ENCODE measurements around the gene CXCL10. TPM values are rescaled to one million over a fixed set of nuclear protein-coding genes. Genes with fewer than 3 reads are reported as not detected.

The CXCL10 gene
- total RNA-seq, result not detected in 2 replicates

DNA sequence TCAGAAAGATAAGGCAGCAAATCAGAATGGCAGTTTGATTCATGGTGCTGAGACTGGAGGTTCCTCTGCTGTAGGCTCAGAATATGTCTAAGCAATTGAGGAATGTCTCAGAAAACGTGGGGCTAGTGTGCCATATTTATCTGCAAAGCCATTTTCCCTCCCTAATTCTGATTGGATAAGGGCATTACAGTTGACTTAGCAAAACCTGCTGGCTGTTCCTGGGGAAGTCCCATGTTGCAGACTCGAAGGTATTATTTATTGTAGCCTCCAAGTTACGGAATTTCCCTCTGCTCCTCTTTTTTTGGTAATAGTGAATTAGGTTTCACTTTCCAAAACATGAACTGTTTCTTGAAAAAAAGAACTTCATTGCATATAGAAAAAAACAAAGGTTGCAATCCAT is at the start of gene CXCL10:
Gene CXCL10, minus strand, starts transcription at position 109 of the 400 bp plus-strand sequence. Its CDS starts 66 bp downstream, at position 43.

DNA sequence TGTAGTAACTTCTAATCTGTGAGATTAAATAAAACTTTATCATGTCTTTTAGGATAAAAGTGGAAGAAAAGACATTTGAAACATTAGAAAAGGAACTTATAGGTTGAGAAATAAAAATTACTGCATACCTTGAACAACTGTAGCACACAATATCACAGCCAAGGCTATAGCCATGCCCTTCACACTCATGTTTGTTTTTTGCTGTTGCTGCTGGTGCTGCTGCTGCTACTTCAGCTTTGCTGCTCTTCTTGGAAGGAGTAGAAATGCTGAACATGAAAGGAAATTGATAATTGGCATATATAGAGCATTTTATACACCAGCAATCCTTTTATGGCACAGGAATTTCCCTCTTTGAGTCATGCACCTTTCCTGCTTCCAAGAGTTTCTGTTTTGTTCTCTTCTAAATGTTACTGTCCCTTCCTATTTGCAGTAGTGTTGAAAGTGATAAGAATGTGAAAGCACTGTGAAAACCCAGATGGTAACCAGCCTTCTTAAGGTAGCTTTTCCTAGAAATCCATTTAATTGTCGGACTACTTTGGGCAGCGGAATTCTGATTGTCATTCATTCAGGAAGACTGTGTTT is 12.6 kb upstream of the CXCL10 start, which contains the start of gene CXCL11:
Gene CXCL11, minus strand, starts transcription at position 272 of the 582 bp plus-strand sequence. Its CDS starts 83 bp downstream, at position 189.

DNA sequence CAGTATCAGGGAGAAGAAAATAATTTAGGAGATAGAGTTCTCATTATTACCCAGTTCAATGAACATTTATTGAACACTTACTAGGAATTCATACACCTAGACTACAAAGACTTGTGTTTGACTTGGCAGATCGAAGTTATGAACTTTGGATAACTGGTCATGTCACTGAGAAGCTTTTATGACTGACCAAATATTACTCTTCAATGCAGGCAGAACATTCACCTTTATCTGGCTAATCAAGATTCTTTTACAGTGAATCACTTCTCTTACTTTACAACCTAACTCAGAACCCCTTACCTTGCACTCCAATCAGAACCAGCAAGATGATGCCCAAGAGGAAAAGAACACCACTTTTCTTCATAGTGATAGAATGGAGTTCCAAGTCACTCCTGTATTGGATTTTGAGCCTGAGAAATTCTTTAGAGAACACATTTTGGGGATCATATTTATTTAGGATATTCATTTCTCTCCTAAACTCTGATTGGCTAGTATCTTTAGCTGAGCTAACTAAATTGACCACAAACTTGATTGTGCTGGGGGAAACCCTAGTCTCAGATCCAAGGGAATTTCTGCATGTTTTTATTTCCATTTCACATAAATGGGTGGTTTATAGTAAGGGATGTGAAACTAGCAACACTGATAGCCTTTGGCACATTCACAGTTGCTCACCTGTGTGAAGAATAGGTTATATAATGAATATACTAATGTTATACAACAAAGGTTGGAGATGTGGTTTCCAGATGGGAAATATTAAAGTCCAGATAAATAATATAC is 16.0 kb downstream of the CXCL10 start, which contains the start of gene CXCL9:
Gene CXCL9, minus strand, starts transcription at position 421 of the 774 bp plus-strand sequence. Its CDS starts 60 bp downstream, at position 361.

Other genes starting within 250 kb of the CXCL10 start
- gene PPEF2, start 121.0 kb downstream of the CXCL10 start, total RNA-seq, result not detected in 2 replicates
- 22.1 and 22.9 TPM in 2 replicates for gene NAAA, start 82.5 kb downstream of the CXCL10 start, total RNA-seq
- gene SDAD1, start 32.6 kb downstream of the CXCL10 start, total RNA-seq, result 41.9 and 43.0 TPM in 2 replicates
- not detected in 2 replicates for gene CXCL9, start 16.0 kb downstream of the CXCL10 start, total RNA-seq
- gene CXCL11, start 12.6 kb upstream of the CXCL10 start, total RNA-seq, result not detected in 2 replicates
- not detected in 2 replicates for gene ART3, start 51.2 kb upstream of the CXCL10 start, total RNA-seq
- gene NUP54, start 124.9 kb upstream of the CXCL10 start, total RNA-seq, result 58.3 and 59.0 TPM in 2 replicates
- gene SCARB2, start 190.3 kb upstream of the CXCL10 start, total RNA-seq, result 299 and 305 TPM in 2 replicates
- 5.1 and 6.1 TPM in 2 replicates for gene FAM47E, start 228.2 kb upstream of the CXCL10 start, total RNA-seq

All from articular chondrocyte of knee joint (primary cell).